ENCODE results near the gene CYB5D1.

Gene CYB5D1

DNA sequence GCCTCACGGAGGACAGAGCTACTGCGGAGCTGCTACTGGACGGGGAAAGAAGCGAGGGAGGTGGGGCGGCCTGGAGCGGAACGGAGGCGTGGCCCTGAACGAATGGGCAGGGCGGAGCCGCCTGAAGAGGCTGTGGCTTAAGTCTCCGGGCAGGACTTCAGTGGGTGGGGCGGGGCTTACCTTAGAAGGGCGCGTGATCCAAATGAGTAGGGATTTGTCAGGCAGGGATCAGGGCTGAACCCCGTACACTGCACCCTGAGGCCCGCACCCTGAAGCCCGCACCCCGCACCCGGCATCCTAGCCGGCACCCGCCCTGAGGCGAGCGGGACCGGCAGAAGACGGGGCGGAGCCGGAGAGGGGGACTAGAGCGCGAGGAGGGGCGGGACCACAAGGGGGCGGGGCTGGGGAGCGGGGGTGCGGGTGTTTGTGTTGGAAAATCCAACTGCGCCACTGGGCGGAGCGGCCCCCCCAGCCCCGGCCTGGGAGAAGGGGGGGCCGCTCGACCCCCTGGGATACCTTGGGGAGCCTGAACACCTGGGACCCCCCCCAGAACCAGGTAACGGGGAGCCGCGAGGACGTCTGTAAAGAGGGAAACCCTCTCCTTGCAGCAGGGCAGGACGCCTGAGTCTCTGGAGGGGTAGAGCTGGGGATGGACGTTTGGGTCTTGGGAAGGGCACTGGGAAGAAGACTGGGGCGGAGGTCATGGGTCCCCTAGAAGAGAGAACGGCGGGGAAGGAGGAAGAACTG is 23.8 kb upstream of the CYB5D1 start, which contains the start of gene KDM6B:
KDM6B (plus strand) TSS at position 423 of the 747 bp plus-strand sequence. CDS start 11,338 bp downstream, outside the sequence.
- peak; percentile 89 for DNase-seq (ENCODE audit: low spot score)

DNA sequence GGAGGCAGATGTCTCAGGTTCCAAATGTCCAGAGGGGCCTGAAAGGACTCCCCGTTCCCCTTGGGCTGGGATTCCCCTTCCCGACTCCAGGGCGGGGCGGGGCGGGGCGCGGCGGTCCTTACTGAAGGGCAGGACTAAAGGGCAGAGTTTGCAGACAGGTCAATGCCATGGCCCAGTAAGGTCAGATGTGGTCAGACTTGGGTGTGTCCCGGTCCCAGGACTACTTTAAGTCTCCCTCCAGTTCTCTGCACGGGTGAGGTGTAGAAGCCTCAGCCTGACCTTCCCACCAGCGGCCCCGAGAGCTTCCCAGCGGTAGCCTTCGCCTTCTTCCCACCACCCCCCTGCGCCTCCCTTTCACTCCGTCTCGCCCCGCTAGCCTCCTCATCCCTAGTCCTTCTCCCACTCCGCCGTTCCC is 23.3 kb upstream of the CYB5D1 start:
- DNase-seq (ENCODE audit: low spot score): no peak

DNA sequence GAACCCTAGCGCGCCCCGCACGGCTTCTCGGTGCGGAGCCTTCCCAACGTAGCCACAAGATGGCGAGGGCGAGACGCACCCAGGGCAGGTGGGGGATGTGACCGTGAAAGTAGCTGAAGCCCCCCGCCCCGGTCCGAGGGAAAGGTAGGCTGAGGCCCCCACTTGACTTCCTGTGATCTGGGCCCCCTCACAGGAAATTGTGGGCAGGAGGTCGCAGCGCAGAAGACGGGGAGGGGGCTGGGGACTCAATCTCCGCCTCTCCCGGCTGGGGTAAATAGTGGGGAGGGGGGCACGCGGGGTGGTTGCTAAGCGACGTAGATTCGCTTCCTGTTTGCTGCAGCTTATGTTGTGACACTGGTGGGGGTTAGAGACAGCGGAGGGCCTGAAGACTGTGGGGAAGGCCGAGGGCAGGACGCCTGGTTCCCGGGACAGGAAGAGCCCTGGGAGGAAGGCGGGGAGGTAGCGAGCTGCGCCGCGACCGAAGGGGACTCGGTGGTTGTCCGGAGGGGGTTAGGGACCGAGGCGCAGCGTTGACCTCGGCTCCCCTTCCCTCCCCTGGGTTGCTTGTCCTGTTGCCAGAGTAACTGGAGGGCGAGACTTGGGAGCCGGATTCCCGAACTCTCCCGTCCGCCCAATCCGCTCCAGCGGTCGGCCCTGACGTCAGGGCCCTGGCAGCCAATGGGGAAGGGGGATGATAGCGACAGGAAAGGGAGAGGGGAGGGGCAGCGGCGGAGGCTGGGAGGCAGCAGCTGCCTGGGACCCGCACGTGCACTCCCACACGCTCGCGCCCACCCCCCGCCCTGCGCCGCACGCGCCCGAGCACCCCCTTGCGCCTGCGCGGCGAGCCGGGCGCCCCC is 22.6 kb upstream of the CYB5D1 start:
- peak; percentile 98 for DNase-seq (ENCODE audit: low spot score)

DNA sequence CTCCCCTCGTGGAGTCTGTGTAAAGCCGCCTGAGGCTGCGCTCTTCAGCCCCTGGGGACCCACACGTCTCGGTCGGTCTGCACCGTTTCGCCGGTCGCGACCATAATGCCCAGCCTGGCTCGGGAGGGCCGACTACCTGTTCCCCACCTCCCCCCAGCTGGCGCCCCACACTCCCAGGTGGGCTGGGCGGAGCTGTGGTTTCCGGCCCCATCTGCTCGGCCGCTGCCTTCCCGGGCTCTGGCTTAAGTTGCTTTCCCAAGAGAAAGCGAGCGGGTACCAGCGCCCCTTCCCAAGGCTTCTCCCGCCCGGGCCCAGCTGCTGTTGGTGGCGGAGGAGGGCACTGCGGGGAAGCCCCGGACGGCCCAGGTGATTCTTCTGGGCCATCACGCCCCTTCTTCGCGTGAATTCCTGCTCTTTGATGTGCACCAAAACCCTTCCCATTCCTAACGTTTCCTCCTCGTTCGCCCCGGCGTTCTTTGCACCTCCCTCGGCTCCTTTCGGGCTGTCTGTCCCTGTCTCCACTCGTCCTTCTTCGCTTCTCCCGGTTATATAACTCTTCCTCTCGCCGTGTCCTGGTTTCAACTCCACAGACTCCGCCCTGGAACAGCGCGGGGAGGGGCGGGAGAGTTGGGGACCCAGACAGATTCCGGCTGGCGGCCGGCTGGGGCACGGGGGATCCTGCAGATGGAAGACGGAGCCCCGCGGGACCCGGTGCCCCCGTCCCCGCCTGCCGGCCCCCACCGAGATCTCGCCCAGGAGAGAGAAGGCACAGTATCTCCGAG is 21.8 kb upstream of the CYB5D1 start:
- peak; percentile 66 for DNase-seq (ENCODE audit: low spot score)

DNA sequence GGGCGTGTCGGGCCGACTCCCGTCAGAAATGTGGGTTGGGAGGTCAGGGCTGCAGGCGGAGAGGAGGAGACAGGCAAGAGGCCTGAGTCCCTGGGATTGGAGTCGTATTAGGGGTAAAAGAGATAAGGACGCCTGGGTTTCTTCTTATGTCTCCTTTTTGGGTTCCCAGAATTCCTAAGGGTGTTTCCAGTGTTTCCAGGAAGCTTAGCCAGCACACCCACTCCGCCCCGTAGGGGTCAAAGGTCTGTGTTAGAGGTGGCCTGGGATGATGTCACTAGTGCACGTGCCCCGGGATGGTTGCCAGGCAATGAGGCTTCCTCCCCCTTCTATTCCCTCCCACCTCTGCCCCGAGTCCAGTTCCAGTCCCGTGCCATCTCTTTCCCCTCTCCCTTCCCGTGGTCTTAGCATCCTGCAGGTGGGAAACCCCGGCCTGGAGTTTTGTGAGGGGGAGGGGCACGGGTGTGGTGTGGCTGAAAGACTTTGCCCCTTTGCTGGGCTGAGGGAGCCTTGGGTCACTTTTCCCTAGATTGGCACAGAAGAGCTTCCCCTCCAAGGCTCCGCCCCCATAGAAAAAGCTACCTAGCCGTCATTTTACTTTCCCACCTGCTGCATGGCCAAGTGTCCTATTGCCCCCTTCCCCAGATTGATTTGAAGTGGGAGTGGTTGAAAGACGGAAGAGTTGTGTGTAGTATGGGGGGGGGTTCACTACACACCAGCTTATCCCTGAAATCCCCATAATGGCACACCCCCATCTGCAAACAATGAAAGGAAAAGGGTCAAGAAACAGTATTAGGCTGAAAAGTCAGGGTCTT is 21.0 kb upstream of the CYB5D1 start:
- peak; percentile 95 for DNase-seq (ENCODE audit: low spot score)

DNA sequence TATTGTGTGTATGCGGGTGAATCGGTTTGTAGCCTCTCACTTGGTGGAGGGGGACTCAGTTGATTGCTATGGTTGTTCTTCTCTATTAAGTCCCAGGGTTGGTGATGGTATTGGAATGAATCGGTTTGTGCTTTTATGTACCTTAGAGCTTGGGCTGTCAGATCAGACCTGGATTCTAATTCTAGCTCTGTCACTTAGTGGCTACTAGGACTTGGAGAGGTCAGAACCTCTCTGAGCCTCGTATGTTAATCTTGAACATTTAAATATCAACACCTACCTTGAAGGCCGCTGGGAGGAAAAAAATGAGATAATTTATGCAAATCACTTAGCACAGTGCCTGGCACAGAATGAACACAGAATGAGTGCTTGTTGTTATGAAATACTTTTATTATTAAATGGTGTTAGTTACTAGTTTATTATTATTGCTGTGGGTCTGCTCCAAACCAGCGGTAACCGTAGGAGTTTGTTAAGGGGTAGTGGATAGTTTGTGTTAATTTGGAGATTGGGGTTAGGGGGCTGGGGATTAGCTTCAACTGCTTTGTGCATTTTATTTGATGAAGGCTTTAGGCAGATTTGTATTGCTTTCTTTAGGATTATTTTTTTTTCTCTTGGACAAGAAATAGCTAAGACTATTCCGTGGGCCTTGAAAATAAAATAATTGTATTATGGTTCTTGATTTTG is 20.3 kb upstream of the CYB5D1 start:
- DNase-seq (ENCODE audit: low spot score): peak; percentile 42

DNA sequence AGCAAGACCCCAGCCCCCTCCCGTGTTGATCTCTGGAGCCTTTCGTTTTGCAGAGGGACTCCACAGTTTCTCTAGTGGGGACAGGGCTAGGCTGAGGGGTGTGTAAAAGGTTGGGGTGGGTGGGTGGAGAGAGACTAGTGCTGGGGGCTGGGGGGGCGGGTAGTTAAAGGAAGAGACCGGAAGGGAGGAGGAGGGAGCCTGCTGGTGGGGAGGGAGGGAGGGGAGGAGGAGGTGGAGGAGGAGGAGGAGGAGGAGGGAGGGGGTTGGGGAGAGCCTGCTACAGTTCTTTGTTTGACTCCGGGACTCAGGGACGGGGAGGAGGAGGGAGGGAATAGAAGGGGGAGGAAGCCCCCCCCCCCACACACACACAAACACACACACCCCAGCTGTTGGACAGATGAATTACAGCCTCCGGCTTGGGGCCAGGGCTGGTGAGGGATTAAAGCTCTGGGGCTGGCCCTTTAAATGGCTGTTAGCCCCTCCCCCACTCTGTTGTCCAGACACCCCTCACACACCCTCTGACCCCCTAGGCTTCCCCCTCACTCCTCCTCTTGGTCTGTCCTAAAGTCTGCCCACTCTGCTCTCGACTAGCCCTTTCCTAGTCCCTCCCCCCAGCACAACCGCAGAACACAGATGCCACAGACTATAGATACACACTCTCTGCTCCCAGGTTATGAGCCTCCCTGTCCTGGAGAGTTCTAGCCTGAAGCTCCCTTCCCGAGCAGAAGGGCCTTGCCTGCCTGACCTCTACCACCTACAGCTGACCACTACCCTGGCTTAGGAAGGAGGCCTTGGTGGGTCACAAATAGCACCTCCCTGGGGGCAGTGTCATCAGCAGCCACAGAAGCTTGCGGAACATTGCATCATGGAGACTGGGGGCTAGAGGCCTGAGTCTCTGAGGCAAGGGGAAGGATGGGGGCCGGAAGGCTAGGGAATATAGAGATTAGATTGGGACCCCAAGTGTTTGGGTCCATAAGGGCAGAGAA is 19.4 kb upstream of the CYB5D1 start:
- DNase-seq (ENCODE audit: low spot score): peak; percentile 63

DNA sequence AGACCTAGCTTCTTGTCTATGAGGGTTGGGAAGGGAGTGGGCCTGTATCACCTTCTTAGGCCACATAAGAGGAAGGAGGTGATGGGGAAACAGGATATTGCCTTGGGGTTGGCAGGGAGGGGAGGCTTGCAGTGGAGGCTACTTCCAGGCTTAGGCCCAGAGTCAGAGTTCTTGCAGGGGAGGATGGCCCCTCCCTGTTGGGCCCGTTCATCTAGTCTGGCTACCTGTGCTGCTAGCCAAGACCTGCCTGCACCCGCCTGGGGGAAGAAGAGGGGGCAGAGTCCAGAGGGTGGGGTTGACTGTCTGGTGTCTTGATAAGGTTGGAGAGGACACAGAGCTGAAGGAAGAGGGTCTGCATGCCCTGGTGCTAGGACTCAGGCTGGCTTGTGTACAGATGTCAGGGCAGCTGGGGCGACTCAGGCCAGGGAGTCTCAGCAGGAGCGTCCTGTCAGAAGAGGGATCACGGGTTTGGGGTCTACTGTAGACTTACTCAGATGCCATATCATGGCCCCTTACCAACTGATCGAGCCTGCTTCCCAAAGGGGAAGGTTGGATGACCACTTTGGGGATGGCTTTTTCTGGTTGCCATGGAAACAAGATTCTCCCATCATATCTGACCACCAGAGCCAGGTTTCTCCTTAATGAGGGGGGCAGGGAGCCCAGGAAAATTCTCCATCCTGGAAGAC is 18.5 kb upstream of the CYB5D1 start:
- DNase-seq (ENCODE audit: low spot score): no peak

DNA sequence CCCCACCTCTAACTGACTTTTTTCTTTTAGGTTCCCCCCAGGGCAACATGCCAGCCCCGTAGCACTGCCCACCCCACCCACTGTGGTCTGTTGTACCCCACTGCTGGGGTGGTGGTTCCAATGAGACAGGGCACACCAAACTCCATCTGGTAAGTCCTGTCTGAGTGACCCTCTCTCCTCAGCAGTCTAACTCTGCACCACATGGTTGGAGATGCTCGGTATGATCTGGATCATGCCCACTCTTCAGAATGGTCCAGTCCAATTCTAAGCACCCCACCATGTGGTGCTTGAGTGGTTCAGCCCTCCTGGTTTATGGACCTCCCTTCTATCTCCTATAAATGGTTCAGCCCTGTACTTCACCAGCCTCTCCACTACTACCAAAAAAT is 17.9 kb upstream of the CYB5D1 start:
- no peak for DNase-seq (ENCODE audit: low spot score)

DNA sequence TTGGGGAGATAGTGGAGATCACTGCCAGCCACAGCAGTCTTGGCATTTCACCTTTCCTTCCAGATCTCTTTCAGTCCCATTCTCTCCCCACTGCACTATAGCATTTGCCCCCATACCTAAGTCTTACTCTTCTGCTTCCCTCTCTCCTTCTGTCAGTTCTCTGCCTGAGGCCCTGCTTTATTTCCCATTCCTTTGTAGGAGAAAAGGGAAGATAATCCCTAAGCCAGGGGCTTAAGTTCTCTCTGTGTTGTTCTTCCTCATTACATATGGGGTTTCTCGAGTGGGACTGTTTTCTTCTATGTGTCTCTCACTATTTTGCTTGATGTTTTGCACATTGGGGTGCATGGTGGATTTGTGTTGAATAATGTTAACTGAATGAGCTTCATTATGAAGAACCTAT is 17.4 kb upstream of the CYB5D1 start:
- DNase-seq (ENCODE audit: low spot score): no peak

DNA sequence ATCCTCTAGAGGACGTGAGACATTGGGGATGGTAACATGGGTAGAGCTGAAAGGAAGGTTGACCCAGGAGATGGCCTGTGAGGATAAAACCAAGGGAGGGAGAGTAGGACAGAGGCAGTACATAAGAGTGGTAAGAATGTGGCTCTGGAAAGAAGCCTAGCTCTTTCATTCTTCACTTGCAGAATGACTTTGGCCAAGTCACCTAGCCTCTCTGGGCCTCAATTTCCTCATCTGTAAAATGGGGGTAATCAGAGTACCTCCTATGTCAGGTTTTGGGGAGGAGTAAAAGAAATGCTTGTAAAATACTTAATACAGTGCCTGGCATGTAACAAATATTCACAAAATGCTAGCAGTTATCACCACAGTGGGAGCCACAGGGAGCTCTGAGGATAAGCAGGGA is 16.9 kb upstream of the CYB5D1 start:
- DNase-seq (ENCODE audit: low spot score): no peak

DNA sequence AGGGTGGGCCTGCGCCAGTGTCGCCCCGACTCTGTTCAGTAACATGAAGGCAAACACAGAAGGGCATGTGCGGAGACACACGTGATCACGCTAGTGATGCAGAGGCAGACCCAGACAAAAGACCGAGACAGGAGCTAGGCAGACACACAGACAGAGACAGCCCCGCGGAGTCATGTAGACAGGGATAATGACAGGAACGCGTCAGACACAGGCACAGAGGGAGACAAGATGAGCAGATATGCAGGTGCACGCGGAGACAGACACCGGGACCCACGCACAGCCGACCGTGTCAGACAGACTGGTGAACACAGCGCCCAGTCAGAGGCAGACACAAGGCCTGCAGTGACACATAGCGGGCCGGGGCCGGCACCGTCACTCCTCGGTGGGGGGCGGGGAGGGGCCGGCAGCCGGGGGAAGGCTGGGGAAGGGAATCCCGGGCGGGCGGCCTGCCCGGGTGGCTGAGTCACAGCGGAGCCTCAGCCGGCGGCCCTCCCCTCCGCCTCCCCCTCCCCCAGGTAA is 16.3 kb upstream of the CYB5D1 start:
- DNase-seq (ENCODE audit: low spot score): peak; percentile 94

DNA sequence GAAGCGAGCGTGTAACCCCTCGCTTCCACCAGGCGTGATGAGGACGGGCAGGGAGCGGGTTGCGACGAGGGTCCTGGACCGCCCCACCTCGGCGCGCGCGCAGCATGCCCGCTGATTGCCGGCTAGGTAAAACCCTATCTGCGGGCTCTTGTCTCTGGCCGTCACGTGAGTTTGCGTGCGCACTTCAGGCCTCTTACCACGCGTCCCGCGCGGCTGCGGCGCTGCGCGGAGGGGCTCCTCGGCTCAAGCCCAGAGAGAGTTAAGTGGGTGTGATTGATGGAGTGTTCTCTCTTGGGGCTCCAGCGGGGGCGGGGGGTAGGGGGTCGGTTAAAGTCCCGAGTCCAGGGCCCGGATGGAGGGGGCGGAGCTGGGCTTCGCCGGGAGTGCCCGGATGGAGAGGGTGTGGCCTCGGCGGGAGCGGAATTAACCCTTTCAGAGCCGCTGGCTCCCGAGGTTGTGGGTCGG is 15.9 kb upstream of the CYB5D1 start:
- DNase-seq (ENCODE audit: low spot score): peak; percentile 86

DNA sequence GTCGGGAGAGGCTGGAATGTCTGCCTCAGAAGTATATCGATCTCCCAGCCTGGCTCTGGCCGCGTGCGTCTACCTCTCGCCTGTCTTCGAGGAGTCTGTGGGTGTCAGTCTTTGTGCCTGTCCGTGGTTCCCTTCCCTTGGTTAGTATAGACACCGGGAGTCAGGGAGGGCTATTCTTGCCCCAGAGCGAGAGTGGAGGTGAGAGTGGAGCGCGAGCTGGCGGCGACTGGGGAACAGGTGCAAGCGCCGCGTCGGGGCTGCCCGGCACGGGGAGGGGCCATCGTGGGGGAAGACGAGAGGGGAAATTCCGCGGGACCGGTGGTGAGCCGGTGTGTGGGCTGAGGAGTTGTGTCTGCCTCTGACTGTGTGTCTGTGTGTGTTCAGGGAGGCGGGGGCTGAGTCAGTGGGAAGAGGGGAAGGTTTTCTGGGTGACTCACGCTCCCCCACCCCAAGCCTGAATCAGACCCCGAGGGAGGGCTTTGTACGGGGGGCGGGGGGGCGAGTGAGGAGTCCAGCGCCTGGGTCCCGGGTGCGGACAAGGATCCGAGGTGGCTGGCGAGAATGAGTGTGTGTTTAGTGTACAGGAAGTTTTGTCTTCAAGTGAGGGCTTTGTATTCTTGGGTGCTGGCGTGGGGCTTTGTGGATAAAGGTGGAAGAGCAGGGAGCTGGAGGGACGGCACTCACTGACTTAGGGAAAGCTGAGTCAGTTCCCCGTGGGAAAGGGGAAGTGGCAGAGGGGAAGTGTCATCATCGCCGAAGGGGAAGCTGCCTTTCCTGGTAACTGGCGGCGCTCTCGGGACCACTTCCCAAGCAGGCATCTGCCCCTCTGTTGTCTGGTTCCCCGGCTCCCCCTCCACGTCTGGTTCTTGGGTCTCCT is 15.2 kb upstream of the CYB5D1 start:
- DNase-seq (ENCODE audit: low spot score): peak; percentile 98

DNA sequence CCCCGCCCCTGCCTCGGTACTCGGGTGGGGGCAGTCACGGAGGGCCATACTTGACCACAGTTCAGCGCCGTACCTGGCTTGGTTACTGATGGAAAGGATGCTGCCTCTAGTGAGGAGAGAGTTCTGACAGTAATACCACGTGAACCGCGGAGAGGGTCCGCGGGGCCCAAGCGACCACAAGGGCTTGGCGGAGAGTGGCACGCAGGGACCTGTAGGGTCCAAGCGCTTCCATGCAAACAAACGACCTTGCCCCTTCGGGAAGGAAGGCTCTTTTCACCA is 14.6 kb upstream of the CYB5D1 start:
- no peak for DNase-seq (ENCODE audit: low spot score)

DNA sequence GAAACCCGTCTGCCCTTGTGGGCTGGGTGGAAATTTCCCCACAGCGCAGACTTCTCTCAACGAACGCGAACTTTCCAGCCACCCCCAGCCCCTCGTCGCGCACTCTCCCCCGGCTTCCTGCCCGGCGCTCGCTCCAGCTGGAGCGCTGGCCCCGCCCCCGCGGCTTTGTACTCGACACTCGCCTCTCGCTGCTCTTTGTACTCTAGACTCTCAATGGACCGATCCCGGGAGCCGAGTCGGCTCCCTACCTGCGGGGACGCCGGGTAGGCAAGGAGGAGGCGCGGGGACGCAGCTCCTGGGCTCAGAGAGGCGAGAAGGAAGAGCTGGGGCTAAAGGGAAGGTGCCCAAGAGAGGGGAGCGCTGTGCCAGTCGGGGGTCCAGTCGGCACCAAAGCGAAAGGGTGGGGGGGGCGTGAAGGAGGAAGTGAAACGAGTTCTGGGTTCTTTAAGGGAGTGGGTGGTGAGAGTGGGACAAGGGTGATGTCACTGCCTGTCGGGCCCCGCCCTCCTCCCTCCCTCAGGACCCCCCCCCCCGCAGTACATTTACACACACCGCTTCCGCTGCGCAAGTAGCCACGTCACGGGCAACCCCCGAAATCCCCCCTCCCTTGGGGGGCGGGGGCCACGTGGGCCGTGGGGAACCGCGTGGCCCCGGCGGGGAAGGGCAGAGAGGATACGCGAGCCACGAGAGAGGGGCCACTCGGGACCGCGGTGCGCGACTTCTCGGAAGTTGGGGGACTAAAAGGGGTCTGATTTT is 14.1 kb upstream of the CYB5D1 start:
- peak; percentile 88 for DNase-seq (ENCODE audit: low spot score)
